HL-60 (cell line): ENCODE measurements around the gene ZNF611.

Source experiments
- GABPA ChIP-seq: IDR thresholded peaks from 2 replicates; pipeline ENCODE4 v1.6.1; 2012; ENCODE audit warnings: low read depth
- POLR2AphosphoS5 ChIP-seq: IDR thresholded peaks from 2 replicates; pipeline ENCODE4 v1.6.1; 2012; ENCODE audit warnings: low read depth
- TF ChIP-seq, protein P1 (sequence below): IDR thresholded peaks from 2 replicates; pipeline ENCODE4 v1.6.1; 2012; ENCODE audit warnings: low read depth; ENCODE audit not compliant: insufficient replicate concordance
- TF ChIP-seq, protein P2 (sequence below): IDR thresholded peaks from one replicate; pipeline ENCODE4 v1.5.1; 2011; ENCODE audit warnings: low read length, control low read depth, inconsistent platforms; ENCODE audit not compliant: insufficient read depth

- no peak for TF ChIP-seq POLR2AphosphoS5
- TF ChIP-seq, protein P1, sequence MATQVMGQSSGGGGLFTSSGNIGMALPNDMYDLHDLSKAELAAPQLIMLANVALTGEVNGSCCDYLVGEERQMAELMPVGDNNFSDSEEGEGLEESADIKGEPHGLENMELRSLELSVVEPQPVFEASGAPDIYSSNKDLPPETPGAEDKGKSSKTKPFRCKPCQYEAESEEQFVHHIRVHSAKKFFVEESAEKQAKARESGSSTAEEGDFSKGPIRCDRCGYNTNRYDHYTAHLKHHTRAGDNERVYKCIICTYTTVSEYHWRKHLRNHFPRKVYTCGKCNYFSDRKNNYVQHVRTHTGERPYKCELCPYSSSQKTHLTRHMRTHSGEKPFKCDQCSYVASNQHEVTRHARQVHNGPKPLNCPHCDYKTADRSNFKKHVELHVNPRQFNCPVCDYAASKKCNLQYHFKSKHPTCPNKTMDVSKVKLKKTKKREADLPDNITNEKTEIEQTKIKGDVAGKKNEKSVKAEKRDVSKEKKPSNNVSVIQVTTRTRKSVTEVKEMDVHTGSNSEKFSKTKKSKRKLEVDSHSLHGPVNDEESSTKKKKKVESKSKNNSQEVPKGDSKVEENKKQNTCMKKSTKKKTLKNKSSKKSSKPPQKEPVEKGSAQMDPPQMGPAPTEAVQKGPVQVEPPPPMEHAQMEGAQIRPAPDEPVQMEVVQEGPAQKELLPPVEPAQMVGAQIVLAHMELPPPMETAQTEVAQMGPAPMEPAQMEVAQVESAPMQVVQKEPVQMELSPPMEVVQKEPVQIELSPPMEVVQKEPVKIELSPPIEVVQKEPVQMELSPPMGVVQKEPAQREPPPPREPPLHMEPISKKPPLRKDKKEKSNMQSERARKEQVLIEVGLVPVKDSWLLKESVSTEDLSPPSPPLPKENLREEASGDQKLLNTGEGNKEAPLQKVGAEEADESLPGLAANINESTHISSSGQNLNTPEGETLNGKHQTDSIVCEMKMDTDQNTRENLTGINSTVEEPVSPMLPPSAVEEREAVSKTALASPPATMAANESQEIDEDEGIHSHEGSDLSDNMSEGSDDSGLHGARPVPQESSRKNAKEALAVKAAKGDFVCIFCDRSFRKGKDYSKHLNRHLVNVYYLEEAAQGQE = no peak
- TF ChIP-seq, protein P2, sequence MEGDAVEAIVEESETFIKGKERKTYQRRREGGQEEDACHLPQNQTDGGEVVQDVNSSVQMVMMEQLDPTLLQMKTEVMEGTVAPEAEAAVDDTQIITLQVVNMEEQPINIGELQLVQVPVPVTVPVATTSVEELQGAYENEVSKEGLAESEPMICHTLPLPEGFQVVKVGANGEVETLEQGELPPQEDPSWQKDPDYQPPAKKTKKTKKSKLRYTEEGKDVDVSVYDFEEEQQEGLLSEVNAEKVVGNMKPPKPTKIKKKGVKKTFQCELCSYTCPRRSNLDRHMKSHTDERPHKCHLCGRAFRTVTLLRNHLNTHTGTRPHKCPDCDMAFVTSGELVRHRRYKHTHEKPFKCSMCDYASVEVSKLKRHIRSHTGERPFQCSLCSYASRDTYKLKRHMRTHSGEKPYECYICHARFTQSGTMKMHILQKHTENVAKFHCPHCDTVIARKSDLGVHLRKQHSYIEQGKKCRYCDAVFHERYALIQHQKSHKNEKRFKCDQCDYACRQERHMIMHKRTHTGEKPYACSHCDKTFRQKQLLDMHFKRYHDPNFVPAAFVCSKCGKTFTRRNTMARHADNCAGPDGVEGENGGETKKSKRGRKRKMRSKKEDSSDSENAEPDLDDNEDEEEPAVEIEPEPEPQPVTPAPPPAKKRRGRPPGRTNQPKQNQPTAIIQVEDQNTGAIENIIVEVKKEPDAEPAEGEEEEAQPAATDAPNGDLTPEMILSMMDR = no peak
- no peak for TF ChIP-seq GABPA
These were observed 47.2 kb downstream of the ZNF611 start for GRCh38 chr19:52687684-52688083.
